CD4-positive, alpha-beta T cell treated with Interleukin-4 for 4 hours (primary cell): ENCODE data around the gene FBXW7.

Experiments used
- DNase-seq: peaks from one replicate; pipeline ENCODE4 v3.0.0-alpha.2; 2020

FBXW7 gene

GRCh38 chr4:152363904-152364303 lies 172.0 kb downstream of the FBXW7 start:
- no peak for DNase-seq

- DNase-seq, result no peak
Measured at GRCh38 chr4:152363086-152363485, 172.8 kb downstream of the FBXW7 start.

GRCh38 chr4:152360045-152360410 lies 175.9 kb downstream of the FBXW7 start:
- no peak for DNase-seq

GRCh38 chr4:152359208-152360044 lies 176.5 kb downstream of the FBXW7 start:
- no peak for DNase-seq

- no peak for DNase-seq
Measured at GRCh38 chr4:152357206-152357605, 178.7 kb downstream of the FBXW7 start.

- no peak for DNase-seq
Measured at GRCh38 chr4:152356428-152357034, 179.4 kb downstream of the FBXW7 start.

- no peak for DNase-seq
Measured at GRCh38 chr4:152352622-152353116, 183.2 kb downstream of the FBXW7 start.

GRCh38 chr4:152352215-152352614 lies 183.7 kb downstream of the FBXW7 start:
- DNase-seq, result no peak

- no peak for DNase-seq
Measured at GRCh38 chr4:152351080-152351479, 184.8 kb downstream of the FBXW7 start.

- peak; percentile 17 for DNase-seq
Measured at GRCh38 chr4:152348670-152349069, 187.2 kb downstream of the FBXW7 start.

GRCh38 chr4:152346979-152347378 lies 188.9 kb downstream of the FBXW7 start:
- no peak for DNase-seq

GRCh38 chr4:152346526-152346925 lies 189.4 kb downstream of the FBXW7 start:
- no peak for DNase-seq

- no peak for DNase-seq
Measured at GRCh38 chr4:152344001-152344400, 191.9 kb downstream of the FBXW7 start.

GRCh38 chr4:152342293-152342692 lies 193.6 kb downstream of the FBXW7 start:
- no peak for DNase-seq

- DNase-seq, result no peak
Measured at GRCh38 chr4:152340818-152341217, 195.1 kb downstream of the FBXW7 start.

- DNase-seq, result no peak
Measured at GRCh38 chr4:152339576-152339975, 196.3 kb downstream of the FBXW7 start.

GRCh38 chr4:152334931-152335330 lies 201.0 kb downstream of the FBXW7 start:
- no peak for DNase-seq

GRCh38 chr4:152331042-152331441 lies 204.8 kb downstream of the FBXW7 start:
- no peak for DNase-seq

- no peak for DNase-seq
Measured at GRCh38 chr4:152328582-152328981, 207.3 kb downstream of the FBXW7 start.

- peak; percentile 24 for DNase-seq
Measured at GRCh38 chr4:152327606-152328453, 208.1 kb downstream of the FBXW7 start.

- no peak for DNase-seq
Measured at GRCh38 chr4:152325831-152326230, 210.1 kb downstream of the FBXW7 start.

- no peak for DNase-seq
Measured at GRCh38 chr4:152323221-152323620, 212.7 kb downstream of the FBXW7 start.

- DNase-seq, result no peak
Measured at GRCh38 chr4:152322656-152323055, 213.2 kb downstream of the FBXW7 start.
